BJ (cell line): ENCODE measurements around the gene GRIK3. TPM values are rescaled to one million over a fixed set of nuclear protein-coding genes. Genes with fewer than 3 reads are reported as not detected.

Source experiments
- CTCF ChIA-PET: fragments of 350-600 bp; formaldehyde crosslinking; extraction: SDS; loops from one replicate; lab custom pipeline; 2021; ENCODE audit warnings: antibody characterized with exemption, inconsistent platforms; lab: Yijun Ruan, JAX
- POLR2A ChIA-PET: fragments of 300-600 bp; sonication (Branson Sonifier 250); formaldehyde crosslinking; extraction: SDS; loops from one replicate; lab custom pipeline; 2021; ENCODE audit warnings: antibody characterized with exemption; lab: Charles Lee
- DNase-seq: peaks from one replicate; pipeline ENCODE4 v3.0.0-alpha.2; 2011; ENCODE audit warnings: low read depth
- H3K27me3 ChIP-seq: 2 replicates; pipeline ENCODE4 v1.6.0; 2011; ENCODE audit warnings: low read length; ENCODE audit not compliant: control insufficient read depth, insufficient read depth
- H3K36me3 ChIP-seq: 2 replicates; pipeline ENCODE4 v1.5.1; 2011; ENCODE audit warnings: low read length; ENCODE audit not compliant: control insufficient read depth, insufficient read depth
- H3K4me3 ChIP-seq: 2 replicates; pipeline ENCODE4 v1.5.1; 2011; ENCODE audit warnings: low read depth, mild to moderate bottlenecking, control low read depth, low read length
- CTCF ChIP-seq: IDR thresholded peaks from 2 replicates; pipeline ENCODE4 v1.5.1; 2011; ENCODE audit warnings: low read depth, mild to moderate bottlenecking, control low read depth, inconsistent platforms, low read length, moderate library complexity; ENCODE audit not compliant: insufficient read depth
- polyA plus RNA-seq: library from polyadenylated mRNA; depleted of rRNA; stranded (reverse); fragments of >200 nt; gene quantifications from 2 replicates; pipeline ENCODE4 v1.2.3, GENCODE V29; 2011

Gene GRIK3
- polyA plus RNA-seq, 1 experiment, result not detected

GRCh38 chr1:36851595-36851994 is 182.7 kb downstream of the GRIK3 start:
- Histone ChIP-seq H3K4me3 (no peak overlapping the region), H3K27me3 (no peaks in the 10 kb centered on the region; the same call in 1 of the 2 replicates), H3K36me3 (no peaks in the 10 kb centered on the region)
- ChIA-PET CTCF (no interaction called here), POLR2A (no interaction called here)
- TF ChIP-seq CTCF, result no peak
- no peak for DNase-seq

DNA sequence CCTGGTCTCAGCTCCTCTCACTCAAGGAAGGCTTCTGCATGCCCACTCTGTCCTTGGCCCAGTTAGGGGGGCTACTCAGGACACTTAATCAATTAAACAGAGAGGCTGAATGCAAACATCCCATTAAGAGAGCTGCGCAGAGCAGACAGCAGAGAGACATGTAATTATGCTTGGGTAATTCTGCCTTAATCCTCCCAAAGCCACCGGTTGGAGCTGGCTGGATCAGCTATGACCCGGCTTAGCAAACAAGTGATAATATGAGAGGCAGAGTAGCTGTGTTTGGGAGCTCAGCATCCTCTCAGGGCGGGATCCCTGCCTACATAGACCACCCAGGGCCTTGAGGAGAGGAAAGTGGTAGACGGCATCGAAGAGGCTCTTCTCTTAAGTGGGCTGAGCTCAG is 183.2 kb downstream of the GRIK3 start:
- Histone ChIP-seq H3K4me3 (no peak overlapping the region), H3K27me3 (no peaks in the 10 kb centered on the region; the same call in 1 of the 2 replicates), H3K36me3 (no peaks in the 10 kb centered on the region)
- no peak for TF ChIP-seq CTCF
- ChIA-PET CTCF (no interaction called here), POLR2A (no interaction called here)
- no peak for DNase-seq

GRCh38 chr1:36849956-36850355 is 184.4 kb downstream of the GRIK3 start:
- TF ChIP-seq CTCF, result no peak
- Histone ChIP-seq H3K4me3 (no peak overlapping the region), H3K27me3 (no peaks in the 10 kb centered on the region; the same call in 1 of the 2 replicates), H3K36me3 (no peaks in the 10 kb centered on the region)
- ChIA-PET POLR2A (no interaction called here), CTCF (no interaction called here)
- DNase-seq, result no peak

DNA sequence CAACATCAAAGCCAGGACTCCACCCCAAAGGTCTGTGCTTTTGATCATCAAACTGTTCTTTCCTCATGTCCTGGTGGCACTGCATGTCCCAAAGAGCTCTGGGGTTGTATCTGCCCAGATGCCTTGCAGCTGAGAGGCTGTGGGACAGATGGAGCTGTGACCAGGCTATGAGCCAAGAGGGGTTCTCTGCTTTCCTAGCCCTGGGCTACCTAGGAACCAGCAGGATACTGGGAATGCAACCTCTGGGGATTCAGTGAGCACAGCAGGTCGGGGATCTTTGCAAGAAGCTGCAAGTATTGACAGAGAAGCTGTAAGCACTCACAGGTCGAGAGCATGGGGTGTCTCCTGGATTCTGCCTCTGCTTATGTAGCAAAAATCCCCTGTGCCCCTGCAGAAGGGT is 186.6 kb downstream of the GRIK3 start:
- Histone ChIP-seq H3K27me3 (no peaks in the 10 kb centered on the region), H3K4me3 (no peak overlapping the region), H3K36me3 (no peaks in the 10 kb centered on the region)
- ChIA-PET CTCF (no interaction called here), POLR2A (no interaction called here)
- TF ChIP-seq CTCF, result no peak
- DNase-seq, result no peak

GRCh38 chr1:36847186-36847585 is 187.1 kb downstream of the GRIK3 start:
- DNase-seq, result no peak
- CTCF ChIA-PET, result no interaction called here

More at GRCh38 chr1:36847186-36847585, 187.1 kb downstream of the GRIK3 start:
- H3K27me3 ChIP-seq, result no peaks in the 10 kb centered on the region
- POLR2A ChIA-PET, result no interaction called here
- H3K4me3 ChIP-seq, result no peak overlapping the region
- TF ChIP-seq CTCF, result no peak
- no peaks in the 10 kb centered on the region for H3K36me3 ChIP-seq
